ENCODE results near the gene GREB1L. TPM values are rescaled to one million over a fixed set of nuclear protein-coding genes. Genes with fewer than 3 reads are reported as not detected.
A peak's percentile ranks its signal among the peaks of the same experiment; 100 is the strongest.

The GREB1L gene
- polyA plus RNA-seq, 1 donor from 2014 or later = 23.3 TPM

DNA sequence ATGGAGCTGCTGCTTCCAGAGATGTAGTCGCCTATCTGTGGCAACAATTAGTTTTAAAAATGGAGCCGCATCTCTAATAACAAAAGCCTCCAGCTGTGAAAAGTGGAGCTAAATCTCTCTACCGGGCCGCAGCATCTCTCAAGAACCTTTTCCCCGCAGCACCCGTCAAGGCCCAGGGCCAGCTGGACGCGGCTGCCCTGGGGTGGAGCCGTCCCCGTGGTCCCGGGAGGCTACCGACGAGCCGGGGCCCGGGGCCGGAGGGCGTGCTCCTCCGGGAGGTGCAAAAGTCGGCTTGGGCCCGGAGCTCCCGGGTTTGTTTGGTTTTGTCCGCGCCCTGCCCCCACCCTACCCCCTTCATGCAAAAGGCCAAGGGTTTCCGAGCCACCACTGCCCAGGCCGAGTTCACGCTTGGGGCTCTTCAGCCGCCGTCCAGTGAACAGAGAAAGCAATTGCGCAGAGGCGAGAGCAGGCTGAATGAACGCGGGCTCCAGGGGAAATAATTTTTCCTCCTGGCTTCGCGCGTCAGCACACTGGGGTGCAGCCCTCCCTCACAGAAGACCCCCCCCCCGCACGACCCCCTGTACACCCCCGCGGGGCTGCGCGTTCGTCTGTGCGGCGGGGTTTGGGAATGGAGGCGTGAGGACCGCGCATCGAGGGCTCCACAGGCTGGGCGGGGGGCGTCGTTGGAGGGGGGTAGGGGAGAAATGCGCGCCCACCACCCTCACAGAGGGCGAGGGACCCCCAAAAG, 557 bp upstream of the GREB1L start:
- peak overlapping the region; percentile 73 for H2AFZ ChIP-seq (ENCODE audit: low read depth, low read length)
- H3F3A ChIP-seq (ENCODE audit: insufficient read depth, low read length, poor library complexity, severe bottlenecking) = no peaks in the 10 kb centered on the region
- H3K4me2 ChIP-seq (ENCODE audit: low read length) = no peak overlapping the region
- peaks cover 25% of the 10 kb centered on the region for H3K79me2 ChIP-seq (replicated peaks; ENCODE audit: insufficient read depth, low read length)
- no peaks in the 10 kb centered on the region for H4K20me1 ChIP-seq (ENCODE audit: insufficient read depth)
- H3K27me3 ChIP-seq (ENCODE audit: insufficient read depth, low read depth, low read length) = peaks cover 3% of the 10 kb centered on the region
- H3K4me3 ChIP-seq (ENCODE audit: low read length) = peak overlapping the region; percentile 98
- H3K9me3 ChIP-seq (ENCODE audit: low read length) = no peaks in the 10 kb centered on the region
- H3K9ac ChIP-seq (ENCODE audit: low read length) = peak overlapping the region; percentile 69
- no peak for TF ChIP-seq EP300 (conservative IDR thresholded peaks at IDR 0.05; ENCODE audit: poor library complexity, severe bottlenecking)
- TF ChIP-seq, protein P1, sequence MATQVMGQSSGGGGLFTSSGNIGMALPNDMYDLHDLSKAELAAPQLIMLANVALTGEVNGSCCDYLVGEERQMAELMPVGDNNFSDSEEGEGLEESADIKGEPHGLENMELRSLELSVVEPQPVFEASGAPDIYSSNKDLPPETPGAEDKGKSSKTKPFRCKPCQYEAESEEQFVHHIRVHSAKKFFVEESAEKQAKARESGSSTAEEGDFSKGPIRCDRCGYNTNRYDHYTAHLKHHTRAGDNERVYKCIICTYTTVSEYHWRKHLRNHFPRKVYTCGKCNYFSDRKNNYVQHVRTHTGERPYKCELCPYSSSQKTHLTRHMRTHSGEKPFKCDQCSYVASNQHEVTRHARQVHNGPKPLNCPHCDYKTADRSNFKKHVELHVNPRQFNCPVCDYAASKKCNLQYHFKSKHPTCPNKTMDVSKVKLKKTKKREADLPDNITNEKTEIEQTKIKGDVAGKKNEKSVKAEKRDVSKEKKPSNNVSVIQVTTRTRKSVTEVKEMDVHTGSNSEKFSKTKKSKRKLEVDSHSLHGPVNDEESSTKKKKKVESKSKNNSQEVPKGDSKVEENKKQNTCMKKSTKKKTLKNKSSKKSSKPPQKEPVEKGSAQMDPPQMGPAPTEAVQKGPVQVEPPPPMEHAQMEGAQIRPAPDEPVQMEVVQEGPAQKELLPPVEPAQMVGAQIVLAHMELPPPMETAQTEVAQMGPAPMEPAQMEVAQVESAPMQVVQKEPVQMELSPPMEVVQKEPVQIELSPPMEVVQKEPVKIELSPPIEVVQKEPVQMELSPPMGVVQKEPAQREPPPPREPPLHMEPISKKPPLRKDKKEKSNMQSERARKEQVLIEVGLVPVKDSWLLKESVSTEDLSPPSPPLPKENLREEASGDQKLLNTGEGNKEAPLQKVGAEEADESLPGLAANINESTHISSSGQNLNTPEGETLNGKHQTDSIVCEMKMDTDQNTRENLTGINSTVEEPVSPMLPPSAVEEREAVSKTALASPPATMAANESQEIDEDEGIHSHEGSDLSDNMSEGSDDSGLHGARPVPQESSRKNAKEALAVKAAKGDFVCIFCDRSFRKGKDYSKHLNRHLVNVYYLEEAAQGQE (IDR thresholded peaks at IDR 0.05; ENCODE audit: borderline replicate concordance) = peak; percentile 46
- H3K9me2 ChIP-seq (ENCODE audit: insufficient read depth, low read length) = no peaks in the 10 kb centered on the region
- no peaks in the 10 kb centered on the region for H3K36me3 ChIP-seq (ENCODE audit: insufficient read depth, low read length)
- peak overlapping the region; percentile 34 for H3K27ac ChIP-seq (ENCODE audit: low read length)

DNA sequence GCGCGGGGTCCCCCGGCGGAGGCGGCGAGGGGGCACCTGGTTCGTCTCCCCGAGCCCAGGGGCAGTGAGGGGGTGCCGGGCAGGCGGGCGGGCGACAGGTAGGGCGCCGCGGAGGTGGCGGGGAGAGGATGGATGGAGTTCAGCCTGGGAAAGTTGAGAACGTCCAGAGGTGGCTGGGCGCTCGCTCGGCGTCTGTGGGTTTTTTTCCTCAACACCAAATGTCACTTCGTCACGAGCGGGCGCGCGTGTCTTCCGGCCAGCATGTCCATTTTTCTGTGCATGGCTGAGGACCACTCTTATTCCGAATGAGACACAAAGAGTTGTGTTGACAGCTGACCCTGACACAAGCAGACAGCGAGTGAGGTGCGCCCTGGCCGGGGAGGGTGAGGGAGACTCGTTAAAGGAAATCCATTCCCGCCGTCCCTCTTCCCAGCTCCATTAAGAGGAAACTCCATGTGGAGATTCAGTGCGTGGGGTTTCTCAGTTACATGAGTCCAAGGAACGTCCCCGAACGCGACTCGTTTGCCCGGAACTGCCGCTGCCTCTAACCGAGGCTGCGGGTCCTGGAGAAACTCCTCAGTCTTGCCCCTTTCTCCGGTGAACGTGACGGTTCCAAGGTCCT, 859 bp downstream of the GREB1L start:
- Histone ChIP-seq H4K20me1 (ENCODE audit: insufficient read depth) (no peaks in the 10 kb centered on the region), H3F3A (ENCODE audit: insufficient read depth, low read length, poor library complexity, severe bottlenecking) (no peaks in the 10 kb centered on the region), H2AFZ (ENCODE audit: low read depth, low read length) (peak overlapping the region; percentile 45), H3K79me2 (replicated peaks; ENCODE audit: insufficient read depth, low read length) (peaks cover 33% of the 10 kb centered on the region), H3K36me3 (ENCODE audit: insufficient read depth, low read length) (no peaks in the 10 kb centered on the region), H3K9me2 (ENCODE audit: insufficient read depth, low read length) (no peaks in the 10 kb centered on the region), H3K9ac (ENCODE audit: low read length) (peak overlapping the region; percentile 74), H3K4me3 (ENCODE audit: low read length) (peak overlapping the region; percentile 98), H3K9me3 (ENCODE audit: low read length) (no peaks in the 10 kb centered on the region), H3K4me2 (ENCODE audit: low read length) (peak overlapping the region; percentile 84), H3K27ac (ENCODE audit: low read length) (peak overlapping the region; percentile 8), H3K27me3 (ENCODE audit: insufficient read depth, low read depth, low read length) (peaks cover 3% of the 10 kb centered on the region)
- no peak for TF ChIP-seq EP300 (conservative IDR thresholded peaks at IDR 0.05; ENCODE audit: poor library complexity, severe bottlenecking)
- TF ChIP-seq MXI1 (conservative IDR thresholded peaks at IDR 0.05; ENCODE audit: poor library complexity, severe bottlenecking) = peak; percentile 58
- no peak for TF ChIP-seq RAD21 (conservative IDR thresholded peaks at IDR 0.05)

DNA sequence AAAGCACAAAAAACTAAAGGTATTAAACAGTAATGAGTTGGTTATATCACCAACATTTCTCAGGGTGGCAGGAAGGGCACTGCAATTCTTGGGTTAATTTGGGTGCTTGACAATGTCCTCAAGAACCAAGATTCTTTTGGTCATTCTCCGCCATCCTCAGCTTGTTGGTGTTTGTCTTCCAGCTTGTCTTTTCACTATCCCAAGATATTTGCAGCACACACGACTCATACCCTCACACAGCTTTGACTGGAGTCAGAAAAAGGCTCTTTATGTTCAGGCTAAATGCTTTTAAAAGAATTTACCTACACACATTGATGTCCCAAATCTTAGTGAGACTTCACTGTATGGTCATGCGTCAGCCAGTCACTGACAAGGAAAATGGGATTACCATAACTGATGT, 12.5 kb downstream of the GREB1L start:
- Histone ChIP-seq H3K27ac (ENCODE audit: low read length) (no peak overlapping the region), H3K9ac (ENCODE audit: low read length) (no peak overlapping the region), H4K20me1 (ENCODE audit: insufficient read depth) (no peaks in the 10 kb centered on the region), H3K79me2 (replicated peaks; ENCODE audit: insufficient read depth, low read length) (peaks cover 6% of the 10 kb centered on the region), H3F3A (ENCODE audit: insufficient read depth, low read length, poor library complexity, severe bottlenecking) (no peaks in the 10 kb centered on the region), H2AFZ (ENCODE audit: low read depth, low read length) (no peak overlapping the region), H3K27me3 (ENCODE audit: insufficient read depth, low read depth, low read length) (no peaks in the 10 kb centered on the region), H3K36me3 (ENCODE audit: insufficient read depth, low read length) (no peaks in the 10 kb centered on the region), H3K9me3 (ENCODE audit: low read length) (no peaks in the 10 kb centered on the region), H3K9me2 (ENCODE audit: insufficient read depth, low read length) (no peaks in the 10 kb centered on the region), H3K4me3 (ENCODE audit: low read length) (no peak overlapping the region), H3K4me2 (ENCODE audit: low read length) (no peak overlapping the region)
- TF ChIP-seq, protein P2, sequence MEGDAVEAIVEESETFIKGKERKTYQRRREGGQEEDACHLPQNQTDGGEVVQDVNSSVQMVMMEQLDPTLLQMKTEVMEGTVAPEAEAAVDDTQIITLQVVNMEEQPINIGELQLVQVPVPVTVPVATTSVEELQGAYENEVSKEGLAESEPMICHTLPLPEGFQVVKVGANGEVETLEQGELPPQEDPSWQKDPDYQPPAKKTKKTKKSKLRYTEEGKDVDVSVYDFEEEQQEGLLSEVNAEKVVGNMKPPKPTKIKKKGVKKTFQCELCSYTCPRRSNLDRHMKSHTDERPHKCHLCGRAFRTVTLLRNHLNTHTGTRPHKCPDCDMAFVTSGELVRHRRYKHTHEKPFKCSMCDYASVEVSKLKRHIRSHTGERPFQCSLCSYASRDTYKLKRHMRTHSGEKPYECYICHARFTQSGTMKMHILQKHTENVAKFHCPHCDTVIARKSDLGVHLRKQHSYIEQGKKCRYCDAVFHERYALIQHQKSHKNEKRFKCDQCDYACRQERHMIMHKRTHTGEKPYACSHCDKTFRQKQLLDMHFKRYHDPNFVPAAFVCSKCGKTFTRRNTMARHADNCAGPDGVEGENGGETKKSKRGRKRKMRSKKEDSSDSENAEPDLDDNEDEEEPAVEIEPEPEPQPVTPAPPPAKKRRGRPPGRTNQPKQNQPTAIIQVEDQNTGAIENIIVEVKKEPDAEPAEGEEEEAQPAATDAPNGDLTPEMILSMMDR (IDR thresholded peaks at IDR 0.05; ENCODE audit: poor library complexity, severe bottlenecking) = no peak
- no peak for TF ChIP-seq SMC3 (conservative IDR thresholded peaks at IDR 0.05; ENCODE audit: poor library complexity)
